Amniotic stem cell (primary cell): ENCODE measurements around the gene CTDP1.

ENCODE experiments used
- DNase-seq: peaks from one replicate; lab custom pipeline; 2025; lab: John Stamatoyannopoulos, UW

The CTDP1 gene

DNA sequence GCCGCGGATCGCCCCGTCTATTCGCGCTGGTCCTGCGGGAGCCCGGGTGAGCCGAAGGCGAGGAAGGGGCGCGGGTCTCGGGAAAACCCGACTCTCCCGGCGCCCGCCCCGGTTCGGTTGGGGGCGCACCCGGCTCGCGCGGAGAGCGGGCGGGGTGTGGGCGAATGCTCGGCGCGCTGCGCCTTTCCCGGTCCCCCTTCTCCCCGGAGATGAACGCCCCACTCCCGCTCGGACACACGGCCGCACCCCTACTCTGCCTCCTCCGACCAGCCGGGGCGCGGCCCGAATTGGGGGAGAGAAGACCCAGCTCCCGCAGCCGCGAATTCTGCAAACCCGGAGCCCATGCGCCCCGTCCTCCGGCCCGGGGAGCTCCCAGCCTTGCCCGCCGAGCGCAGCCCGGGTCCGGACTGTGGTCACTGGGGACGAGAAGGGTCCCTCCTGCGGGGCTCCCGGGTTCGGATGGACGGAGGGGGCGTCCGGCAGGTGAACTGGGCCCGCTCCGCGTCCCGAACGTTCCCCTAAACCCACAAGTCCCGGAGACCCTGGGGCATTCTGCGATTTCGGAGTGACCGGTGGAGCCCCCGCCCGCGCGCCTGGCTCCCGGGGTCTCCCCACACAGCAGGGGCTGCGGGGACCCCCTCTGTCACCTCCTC, 118.9 kb downstream of the CTDP1 start:
- no peak for DNase-seq

DNA sequence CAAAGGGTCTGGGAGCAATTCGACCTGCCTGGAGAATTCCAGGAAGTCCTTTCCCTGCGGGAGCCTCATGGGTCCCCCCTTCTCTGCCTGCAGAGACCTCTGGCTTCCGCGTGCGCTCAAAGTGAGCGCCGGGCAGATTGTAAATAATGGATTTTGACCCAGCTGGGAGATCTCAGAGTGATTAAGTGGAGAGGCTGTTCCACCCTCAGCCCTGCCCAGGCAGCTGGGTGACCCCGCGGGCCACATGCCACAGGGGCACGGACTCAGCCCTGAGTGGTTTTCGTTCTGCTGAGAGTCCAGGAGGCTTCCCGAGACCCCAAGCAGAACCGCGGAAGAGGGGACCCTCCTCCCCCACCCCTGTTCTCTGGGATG, 119.4 kb downstream of the CTDP1 start:
- no peak for DNase-seq

DNA sequence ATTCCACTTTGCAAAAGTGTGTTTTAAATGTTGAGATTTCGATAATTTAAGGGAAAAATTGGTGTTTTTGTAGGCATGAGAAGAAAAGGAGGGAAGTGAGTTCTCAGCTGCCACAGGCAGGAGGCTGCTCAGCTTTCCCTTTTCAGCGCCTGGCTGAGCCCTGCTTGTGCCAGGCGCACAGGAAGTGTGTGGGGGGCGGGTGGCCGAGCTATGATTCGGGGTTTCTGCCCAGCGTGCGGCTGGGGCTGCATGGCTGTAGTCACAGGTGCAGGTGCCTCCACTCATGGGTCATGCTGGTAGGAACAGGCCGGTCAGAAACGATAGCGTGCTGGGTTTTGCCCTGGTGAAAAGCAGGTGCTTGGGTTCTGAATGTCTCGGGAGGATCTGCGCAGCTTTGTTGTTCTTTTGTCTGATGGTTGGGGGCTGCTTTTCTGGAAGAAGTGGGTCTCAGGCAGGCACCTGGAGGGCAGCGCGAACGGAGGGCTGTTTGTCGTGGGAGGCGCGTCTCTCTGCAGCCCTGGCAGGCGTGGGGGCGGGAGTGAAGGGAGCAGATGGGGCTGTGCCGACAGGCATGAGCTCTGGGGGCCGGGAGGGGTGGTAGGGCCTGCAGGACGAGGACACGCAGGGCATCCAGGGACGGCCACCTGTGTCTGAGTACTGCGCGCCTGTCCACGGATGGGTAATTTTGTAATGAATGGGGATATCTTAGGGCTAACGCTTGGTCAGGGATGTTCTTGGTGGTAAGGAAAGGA, 120.2 kb downstream of the CTDP1 start:
- no peak for DNase-seq

DNA sequence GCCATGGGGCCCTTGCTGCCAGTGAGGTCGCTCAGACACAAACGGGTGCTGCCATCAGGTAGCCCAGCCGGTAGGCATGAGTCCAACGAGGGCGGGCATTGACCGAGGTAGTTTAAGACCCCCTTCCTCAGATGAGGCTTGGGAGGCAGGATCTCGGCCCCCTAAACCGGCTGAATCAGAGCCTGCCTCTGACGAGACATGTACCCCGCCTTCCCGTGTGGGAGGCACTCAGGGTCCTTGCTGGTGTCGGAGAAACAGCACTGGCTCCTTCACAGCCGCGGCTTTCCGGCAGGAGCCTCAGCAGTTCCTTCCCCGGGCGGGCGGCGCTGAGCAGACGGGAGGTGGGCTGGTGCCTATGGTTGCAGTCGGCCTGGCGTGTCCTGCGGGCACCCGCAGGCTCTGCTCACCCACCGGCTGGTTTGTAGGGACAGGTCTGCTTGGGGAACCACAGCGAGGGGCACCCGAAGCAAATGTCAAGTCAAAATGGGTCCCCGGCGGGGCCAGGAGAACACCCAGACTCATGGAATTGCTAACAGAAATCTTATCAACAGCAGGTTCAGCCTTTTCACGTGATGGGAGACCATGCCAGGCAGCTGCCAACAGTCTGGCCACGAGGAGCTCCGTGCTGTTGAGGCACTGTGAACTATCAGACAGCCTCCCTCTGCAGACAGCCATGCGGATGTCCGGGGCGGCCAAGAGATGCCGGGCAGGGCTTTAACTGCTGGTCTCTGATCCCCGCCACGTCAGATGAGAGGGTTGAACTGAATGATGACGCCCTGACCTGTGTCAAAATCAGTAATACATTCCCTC, 121.0 kb downstream of the CTDP1 start:
- no peak for DNase-seq

DNA sequence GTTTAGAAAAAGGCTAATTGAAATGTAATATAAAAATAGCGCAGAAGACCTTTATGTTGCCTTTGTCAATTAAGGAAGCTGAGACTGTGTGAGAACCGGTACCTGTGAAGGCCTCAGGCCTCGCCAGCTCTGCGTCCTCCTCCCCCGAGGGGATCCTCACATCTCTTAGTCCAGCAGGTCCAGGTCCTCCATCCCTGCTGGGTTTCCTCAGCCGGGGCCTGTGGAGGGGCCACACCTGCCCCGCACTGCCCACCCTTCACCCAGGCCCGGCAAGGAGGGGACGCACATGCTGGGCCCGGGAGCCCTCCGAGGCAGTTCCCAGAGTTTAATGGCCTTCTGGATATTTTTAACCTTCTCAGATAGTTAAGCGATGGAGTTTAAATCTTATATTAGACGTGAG, 121.6 kb downstream of the CTDP1 start:
- DNase-seq, result no peak

DNA sequence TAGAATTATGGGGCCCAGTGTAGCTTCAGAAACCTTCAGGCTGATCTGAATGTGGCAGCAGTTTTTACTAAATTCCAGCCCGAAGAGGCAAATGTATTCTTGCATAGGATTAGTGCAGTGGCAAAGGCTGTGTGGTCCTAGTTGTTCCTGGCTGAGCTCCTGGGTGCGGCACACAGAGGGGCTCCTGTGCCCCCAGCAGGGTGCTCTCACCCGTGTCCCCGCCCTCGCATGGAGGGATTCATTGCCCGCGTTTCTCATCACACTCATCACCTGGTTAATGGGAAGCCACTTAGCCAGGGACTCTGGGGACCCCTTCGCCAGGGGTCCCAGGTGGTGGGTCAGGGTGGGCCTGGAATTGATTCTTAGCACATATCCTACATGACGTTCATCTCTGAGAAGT, 122.0 kb downstream of the CTDP1 start:
- no peak for DNase-seq

DNA sequence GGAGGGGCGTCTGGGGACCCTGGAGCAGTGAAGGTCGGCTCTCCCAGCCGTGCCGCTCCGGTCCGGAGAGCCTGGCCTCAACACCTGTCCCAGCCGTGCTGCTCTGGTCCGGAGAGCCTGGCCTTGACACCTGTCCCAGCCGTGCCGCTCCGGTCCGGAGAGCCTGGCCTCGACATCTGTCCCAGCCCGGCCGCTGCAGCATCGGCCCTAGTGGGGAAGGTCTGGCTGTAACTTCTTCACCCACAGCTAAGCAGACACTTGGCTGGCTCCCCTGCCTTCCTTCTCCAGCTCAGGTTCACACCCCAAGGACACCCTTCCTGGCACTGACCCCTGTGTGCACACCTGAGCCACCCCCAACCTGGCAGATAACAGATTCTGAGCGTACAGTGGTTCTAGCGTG, 122.7 kb downstream of the CTDP1 start:
- no peak for DNase-seq

DNA sequence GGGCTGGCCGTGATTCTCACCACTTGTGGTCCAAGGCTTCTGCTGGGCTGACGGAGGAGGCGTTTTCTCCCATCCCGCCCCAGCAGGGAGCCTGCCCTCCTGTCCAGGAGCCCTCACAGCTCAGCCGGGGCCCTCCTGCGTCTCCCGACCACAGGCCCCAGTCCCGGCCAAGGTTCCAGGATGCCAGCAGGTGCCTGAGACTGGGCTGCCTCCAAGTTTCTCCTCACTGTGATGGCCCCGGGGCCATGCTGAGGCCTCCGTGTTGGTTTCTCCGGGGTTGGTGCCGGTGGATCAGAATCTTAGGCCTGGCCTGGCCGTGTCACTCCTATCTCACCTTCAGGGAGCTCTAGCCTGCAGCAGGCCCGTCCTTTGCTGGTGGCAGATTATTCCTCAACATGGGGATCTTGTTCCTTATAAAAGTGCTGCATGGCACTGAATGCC, 124.0 kb downstream of the CTDP1 start:
- DNase-seq, result no peak
